Jurkat, Clone E6-1 (cell line): Measurements from ENCODE around the gene IRF9.

ENCODE experiments used
- DNase-seq: peaks from one replicate; pipeline ENCODE4 v3.0.0-alpha.2; 2011; ENCODE audit warnings: low read depth, low spot score
- H3K4me3 ChIP-seq: 2 replicates; pipeline ENCODE4 v1.5.1; 2011; ENCODE audit warnings: mild to moderate bottlenecking, low read length, control low read depth, moderate library complexity

Gene IRF9

GRCh38 chr14:24145690-24146452 is 15.2 kb upstream of the IRF9 start:
- no peak for DNase-seq
- H3K4me3 ChIP-seq = peak overlapping the region; percentile 97

- peak within 1 kb of the TSS; percentile 97 for H3K4me3 ChIP-seq
- peak; percentile 87 for DNase-seq
Observed at GRCh38 chr14:24146453-24146977, 14.6 kb upstream of the IRF9 start, which contains the start of gene PSME2. TSS of gene PSME2 (minus strand) at chr14:24146610. CDS start at chr14:24146581, 29 bp downstream.

- peak; percentile 98 for DNase-seq
- H3K4me3 ChIP-seq = peak within 1 kb of the TSS; percentile 97
Observed at GRCh38 chr14:24146978-24147760, 13.9 kb upstream of the IRF9 start, which contains the start of gene RNF31. TSS of gene RNF31 (plus strand) at chr14:24147498. CDS start at chr14:24147699, 201 bp downstream.

- DNase-seq = no peak
- peak overlapping the region; percentile 97 for H3K4me3 ChIP-seq
Observed at GRCh38 chr14:24147761-24148428, 13.2 kb upstream of the IRF9 start.

- H3K4me3 ChIP-seq = no peak overlapping the region
- DNase-seq = no peak
Observed at GRCh38 chr14:24149302-24149969, 11.6 kb upstream of the IRF9 start.

- H3K4me3 ChIP-seq = no peak overlapping the region
- no peak for DNase-seq
Observed at GRCh38 chr14:24150061-24150460, 11.0 kb upstream of the IRF9 start.

GRCh38 chr14:24150567-24150966 is 10.5 kb upstream of the IRF9 start:
- DNase-seq = no peak
- no peak overlapping the region for H3K4me3 ChIP-seq

- no peak overlapping the region for H3K4me3 ChIP-seq
- no peak for DNase-seq
Observed at GRCh38 chr14:24150993-24151392, 10.1 kb upstream of the IRF9 start.

- no peak for DNase-seq
- H3K4me3 ChIP-seq = no peak overlapping the region
Observed at GRCh38 chr14:24151404-24152080, 9.5 kb upstream of the IRF9 start.

- no peak for DNase-seq
- no peak overlapping the region for H3K4me3 ChIP-seq
Observed at GRCh38 chr14:24155100-24155499, 6.0 kb upstream of the IRF9 start.

GRCh38 chr14:24156840-24157239 is 4.2 kb upstream of the IRF9 start:
- no peak overlapping the region for H3K4me3 ChIP-seq
- no peak for DNase-seq

- no peak for DNase-seq
- H3K4me3 ChIP-seq = no peak overlapping the region
Observed at GRCh38 chr14:24157331-24157730, 3.7 kb upstream of the IRF9 start.

GRCh38 chr14:24159777-24160498 is 1.1 kb upstream of the IRF9 start:
- no peak overlapping the region for H3K4me3 ChIP-seq
- no peak for DNase-seq

- no peak overlapping the region for H3K4me3 ChIP-seq
- DNase-seq = no peak
Observed at GRCh38 chr14:24160499-24160849, 591 bp upstream of the IRF9 start.

- no peak for DNase-seq
- no peak overlapping the region for H3K4me3 ChIP-seq
Observed at GRCh38 chr14:24162093-24162492, 1.0 kb downstream of the IRF9 start.

GRCh38 chr14:24164518-24164991 is 3.5 kb downstream of the IRF9 start:
- DNase-seq = no peak
- no peak overlapping the region for H3K4me3 ChIP-seq

GRCh38 chr14:24165785-24166184 is 4.7 kb downstream of the IRF9 start:
- H3K4me3 ChIP-seq = no peak overlapping the region
- DNase-seq = no peak
